GM12864 (cell line): Measurements from ENCODE around the gene PRAMEF26.
"Not testable (repeated sequence)": the region's sequence is repeated elsewhere in the genome, so short reads cannot be mapped to it uniquely, and the experiment has no call there.

Source experiments
- DNase-seq: peaks from one replicate; pipeline ENCODE4 v3.0.0-alpha.2; 2011; ENCODE audit warnings: low read depth
- H3K4me3 ChIP-seq: 2 replicates; pipeline ENCODE4 v1.5.1; 2011; ENCODE audit warnings: mild to moderate bottlenecking, low read depth, low read length, control low read depth

Gene PRAMEF26

DNA sequence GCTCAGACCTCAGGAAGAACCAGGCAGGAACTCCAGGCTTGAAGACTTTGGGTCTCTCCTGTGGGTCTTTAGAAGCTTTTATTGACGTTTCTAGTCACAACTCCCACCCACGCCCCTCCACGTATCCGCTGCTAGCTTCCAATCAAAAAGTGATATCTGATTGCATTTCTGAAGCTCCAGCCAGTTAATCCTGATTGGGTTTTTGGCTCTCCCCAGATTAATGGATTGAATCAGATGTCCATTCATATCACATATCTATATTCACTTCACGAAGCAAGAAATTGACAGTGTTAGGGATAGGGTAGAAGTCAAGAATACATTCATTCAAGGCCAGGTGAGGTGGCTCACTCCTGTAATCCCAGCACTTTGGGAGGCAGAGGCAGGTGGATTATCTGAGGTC is at the start of gene PRAMEF26:
TSS of gene PRAMEF26 (minus strand) at position 101 of the 400 bp plus-strand sequence. CDS start 2,914 bp downstream, outside the sequence.
- H3K4me3 ChIP-seq, DNase-seq: not testable (repeated sequence)

- not testable (repeated sequence) for DNase-seq, H3K4me3 ChIP-seq
Measured at GRCh38 chr1:13201309-13201708, 45.5 kb upstream of the PRAMEF26 start, which contains the start of gene PRAMEF13. Gene PRAMEF13, minus strand, starts transcription at chr1:13201409. Its CDS starts 1,820 bp downstream, at chr1:13199589.

- not testable (repeated sequence) for DNase-seq, H3K4me3 ChIP-seq
Measured at GRCh38 chr1:13171548-13171947, 15.7 kb upstream of the PRAMEF26 start, which contains the start of gene PRAMEF9. Gene PRAMEF9, plus strand, starts transcription at chr1:13171848. Its CDS starts 3,433 bp downstream, at chr1:13175281.

DNA sequence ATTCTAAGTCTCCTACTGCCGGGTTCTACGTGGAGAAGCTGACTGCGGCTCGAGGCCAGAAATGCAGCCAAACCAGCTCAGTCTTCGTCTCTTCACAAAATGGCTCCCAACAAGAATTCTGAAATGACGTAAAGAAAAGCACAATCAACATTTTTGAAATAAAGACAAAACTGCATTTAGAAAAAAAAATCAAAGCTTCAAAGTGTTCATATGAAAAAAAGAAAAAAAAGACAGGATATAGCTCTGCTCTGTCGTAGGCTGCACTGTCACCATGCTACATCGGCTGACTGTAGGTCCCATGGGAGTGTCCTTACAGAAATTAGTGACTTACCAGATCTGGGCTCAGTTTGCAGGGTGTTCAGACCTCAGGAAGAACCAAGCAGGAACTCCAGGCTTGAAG is 9.7 kb upstream of the PRAMEF26 start, which contains the start of gene HNRNPCL4:
TSS of gene HNRNPCL4 (minus strand) at position 101 of the 400 bp plus-strand sequence. CDS start 164 bp downstream, outside the sequence.
- H3K4me3 ChIP-seq, DNase-seq: not testable (repeated sequence)

DNA sequence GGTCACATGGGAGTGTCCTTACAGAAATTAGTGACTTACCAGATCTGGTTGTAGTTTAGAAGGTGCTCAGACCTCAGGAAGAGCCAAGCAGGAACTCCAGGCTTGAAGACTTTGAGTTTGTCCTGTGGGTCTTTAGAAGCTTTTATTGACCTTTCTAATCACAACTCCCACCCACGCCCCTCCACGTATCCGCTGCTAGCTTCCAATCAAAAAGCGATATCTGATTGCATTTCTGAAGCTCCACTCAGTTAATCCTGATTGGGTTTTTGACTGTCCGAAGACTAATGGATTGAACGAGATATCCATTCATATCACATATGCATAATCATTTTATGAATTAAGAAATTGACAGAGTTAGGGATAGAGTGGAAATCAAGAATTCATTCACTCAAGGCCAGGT is 39.1 kb downstream of the PRAMEF26 start, which contains the start of gene HNRNPCL2:
TSS of gene HNRNPCL2 (minus strand) at position 101 of the 400 bp plus-strand sequence. CDS start 454 bp downstream, outside the sequence.
- H3K4me3 ChIP-seq, DNase-seq: not testable (repeated sequence)
